ENCODE measurements around the gene C2orf66.

The C2orf66 gene

GRCh38 chr2:196804381-196804780 is 4.8 kb downstream of the C2orf66 start:
- H3K4me1 Mint-ChIP-seq (ENCODE audit: low read depth): peaks cover 20% of the 10 kb centered on the region
- H3K9me3 Mint-ChIP-seq: peaks cover 3% of the 10 kb centered on the region
- peaks cover 22% of the 10 kb centered on the region for H3K27me3 Mint-ChIP-seq
- DNase-seq: no peak
- peaks cover 1% of the 10 kb centered on the region for H3K36me3 Mint-ChIP-seq (ENCODE audit: low read depth)
- no peak overlapping the region for H3K4me3 Mint-ChIP-seq
- no peak overlapping the region for H3K27ac Mint-ChIP-seq

GRCh38 chr2:196802401-196802800 is 6.8 kb downstream of the C2orf66 start:
- Mint-ChIP-seq H3K9me3 (peaks cover 3% of the 10 kb centered on the region), H3K27me3 (peaks cover 11% of the 10 kb centered on the region), H3K4me1 (ENCODE audit: low read depth) (peaks cover 28% of the 10 kb centered on the region), H3K4me3 (no peak overlapping the region), H3K27ac (no peak overlapping the region), H3K36me3 (ENCODE audit: low read depth) (peaks cover 15% of the 10 kb centered on the region)
- no peak for DNase-seq

GRCh38 chr2:196801674-196802261 is 7.4 kb downstream of the C2orf66 start:
- DNase-seq: no peak
- peaks cover 21% of the 10 kb centered on the region for H3K36me3 Mint-ChIP-seq (ENCODE audit: low read depth)
- peaks cover 34% of the 10 kb centered on the region for H3K4me1 Mint-ChIP-seq (ENCODE audit: low read depth)
- peaks cover 11% of the 10 kb centered on the region for H3K27me3 Mint-ChIP-seq
- peaks cover 3% of the 10 kb centered on the region for H3K9me3 Mint-ChIP-seq
- no peak overlapping the region for H3K27ac Mint-ChIP-seq
- H3K4me3 Mint-ChIP-seq: no peak overlapping the region

- DNase-seq: no peak
- peaks cover 4% of the 10 kb centered on the region for H3K27me3 Mint-ChIP-seq
- peaks cover 3% of the 10 kb centered on the region for H3K9me3 Mint-ChIP-seq
- H3K4me3 Mint-ChIP-seq: peak overlapping the region; percentile 93
- peak overlapping the region; percentile 96 for H3K27ac Mint-ChIP-seq
- H3K36me3 Mint-ChIP-seq (ENCODE audit: low read depth): peaks cover 42% of the 10 kb centered on the region
- peaks cover 48% of the 10 kb centered on the region for H3K4me1 Mint-ChIP-seq (ENCODE audit: low read depth)
Measured at GRCh38 chr2:196798980-196799379, 10.2 kb downstream of the C2orf66 start.

- Mint-ChIP-seq H3K27me3 (no peaks in the 10 kb centered on the region), H3K9me3 (no peaks in the 10 kb centered on the region), H3K4me1 (ENCODE audit: low read depth) (peaks cover 33% of the 10 kb centered on the region), H3K27ac (peak overlapping the region; percentile 14), H3K4me3 (no peak overlapping the region), H3K36me3 (ENCODE audit: low read depth) (peaks cover 35% of the 10 kb centered on the region)
- no peak for DNase-seq
Measured at GRCh38 chr2:196792865-196793264, 16.3 kb downstream of the C2orf66 start.

GRCh38 chr2:196783431-196784094 is 25.6 kb downstream of the C2orf66 start:
- Mint-ChIP-seq H3K27me3 (no peaks in the 10 kb centered on the region), H3K9me3 (no peaks in the 10 kb centered on the region), H3K27ac (peak overlapping the region; percentile 84), H3K4me3 (no peak overlapping the region), H3K36me3 (ENCODE audit: low read depth) (peaks cover 43% of the 10 kb centered on the region), H3K4me1 (ENCODE audit: low read depth) (peaks cover 15% of the 10 kb centered on the region)
- DNase-seq: no peak

- Mint-ChIP-seq H3K27ac (no peak overlapping the region), H3K27me3 (no peaks in the 10 kb centered on the region), H3K36me3 (ENCODE audit: low read depth) (peaks cover 86% of the 10 kb centered on the region), H3K9me3 (no peaks in the 10 kb centered on the region), H3K4me1 (ENCODE audit: low read depth) (no peaks in the 10 kb centered on the region), H3K4me3 (no peak overlapping the region)
- no peak for DNase-seq
Measured at GRCh38 chr2:196767101-196767500, 42.1 kb downstream of the C2orf66 start.

- no peak for DNase-seq
Measured at GRCh38 chr2:196759378-196759706, 49.8 kb downstream of the C2orf66 start.

GRCh38 chr2:196758474-196759377 is 50.4 kb downstream of the C2orf66 start:
- Mint-ChIP-seq H3K9me3 (peaks cover 29% of the 10 kb centered on the region), H3K4me3 (no peak overlapping the region), H3K27me3 (no peaks in the 10 kb centered on the region), H3K4me1 (ENCODE audit: low read depth) (no peaks in the 10 kb centered on the region), H3K36me3 (ENCODE audit: low read depth) (peaks cover 72% of the 10 kb centered on the region), H3K27ac (no peak overlapping the region)
- DNase-seq: no peak

More at GRCh38 chr2:196759378-196759706, 49.8 kb downstream of the C2orf66 start:
- H3K27ac Mint-ChIP-seq: no peak overlapping the region
- H3K9me3 Mint-ChIP-seq: peaks cover 23% of the 10 kb centered on the region
- no peaks in the 10 kb centered on the region for H3K27me3 Mint-ChIP-seq
- no peaks in the 10 kb centered on the region for H3K4me1 Mint-ChIP-seq (ENCODE audit: low read depth)
- H3K4me3 Mint-ChIP-seq: no peak overlapping the region
- H3K36me3 Mint-ChIP-seq (ENCODE audit: low read depth): peaks cover 78% of the 10 kb centered on the region

Measured in activated T-cell treated with anti-CD3 and anti-CD28 coated beads, Interleukin-2, amount 50 U/mL, for 24 hours (primary cell).